ENCODE results near the gene HMGCR. TPM values are rescaled to one million over a fixed set of nuclear protein-coding genes. Genes with fewer than 3 reads are reported as not detected.
"Not testable (repeated sequence)": the region's sequence is repeated elsewhere in the genome, so short reads cannot be mapped to it uniquely, and the experiment has no call there.

Gene HMGCR
- total RNA-seq = 10 to 100 TPM; 30.2 to 56.2 (median 42.5) TPM

- intact Hi-C loops (cut with DNase I) = loop anchor here (10.0 kb wide), 1 partner anchor 348 kb away; no protein-coding TSS in a partner anchor
- Histone ChIP-seq H3K36me3 (no peaks in the 10 kb centered on the region), H3K27ac (peak within 1 kb of the TSS; percentile 90 to 96 (median 96)), H3K27me3 (no peaks in the 10 kb centered on the region), H3K4me3 (replicated peaks in 1 of 3) (peak within 1 kb of the TSS; percentile 76 to 99 (median 84)), H3K9me3 (no peaks in the 10 kb centered on the region), H3K4me1 (peaks cover 10 to 18% of the 10 kb centered on the region in 2 donors)
- DNase-seq = peak; percentile 99 to 100
- 0 to 1% methylated on average over 24 to 56 of the region's 56 CpGs for WGBS, 2 donors
- TF ChIP-seq CTCF (IDR thresholded peaks at IDR 0.05) (peak in 3 of 6 experiments; percentile 4 to 27 (median 25)), POLR2A (IDR thresholded peaks at IDR 0.05) (peak; percentile 41 to 98)
These were observed at the start of gene HMGCR for GRCh38 chr5:75336615-75337336. TSS of gene HMGCR (plus strand) at chr5:75337220. CDS start at chr5:75342606, 5,386 bp downstream.

- intact Hi-C loops (cut with DNase I); H3K4me3 ChIP-seq (replicated peaks in 1 of 3); H3K27ac ChIP-seq; H3K36me3 ChIP-seq; H3K27me3 ChIP-seq; H3K9me3 ChIP-seq; DNase-seq; H3K4me1 ChIP-seq: not testable (repeated sequence)
- 84 to 90% methylated on average over 3 of the region's 3 CpGs for WGBS, 2 donors
These were observed 45.2 kb upstream of the HMGCR start for GRCh38 chr5:75291844-75292243.

DNA sequence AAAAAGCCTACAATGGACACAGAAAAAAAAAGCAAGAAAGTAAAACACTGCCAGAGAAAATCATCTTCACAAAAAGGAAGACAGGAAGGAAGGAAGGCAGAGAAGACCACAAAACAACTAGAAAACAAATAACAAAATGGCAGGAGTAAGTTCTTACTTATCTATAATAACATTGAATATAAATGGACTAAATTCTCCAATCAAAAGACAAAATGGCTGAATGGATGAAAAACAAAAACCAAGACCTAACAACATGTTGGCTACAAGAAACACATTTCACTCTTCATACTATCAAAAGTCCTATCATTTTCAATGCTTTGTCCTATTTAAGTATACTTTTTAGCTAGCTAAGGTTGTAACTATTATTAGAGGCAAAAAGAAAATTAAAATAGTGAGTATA lies 36.9 kb upstream of the HMGCR start:
- Histone ChIP-seq H3K4me1 (no peaks in the 10 kb centered on the region), H3K4me3 (replicated peaks in 1 of 3) (no peak overlapping the region), H3K27me3 (no peaks in the 10 kb centered on the region), H3K36me3 (no peaks in the 10 kb centered on the region), H3K27ac (no peak overlapping the region), H3K9me3 (no peaks in the 10 kb centered on the region)
- TF ChIP-seq CTCF (IDR thresholded peaks at IDR 0.05) (no peak), POLR2A (IDR thresholded peaks at IDR 0.05) (no peak)
- no peak for DNase-seq
- intact Hi-C loops (cut with DNase I) = no loop called here

- H3K36me3 ChIP-seq = no peaks in the 10 kb centered on the region
- no peaks in the 10 kb centered on the region for H3K27me3 ChIP-seq
- no peak overlapping the region for H3K27ac ChIP-seq
- no peak for DNase-seq
- H3K4me1 ChIP-seq = no peaks in the 10 kb centered on the region
- no peaks in the 10 kb centered on the region for H3K9me3 ChIP-seq
- WGBS, 2 donors = 55 to 69% methylated on average over 4 of the region's 4 CpGs
- no peak for TF ChIP-seq CTCF (IDR thresholded peaks at IDR 0.05)
- TF ChIP-seq POLR2A (IDR thresholded peaks at IDR 0.05) = no peak
- intact Hi-C loops (cut with DNase I) = no loop called here
- no peak overlapping the region for H3K4me3 ChIP-seq (replicated peaks in 1 of 3)
These were observed 33.6 kb upstream of the HMGCR start for GRCh38 chr5:75303419-75303818.

DNA sequence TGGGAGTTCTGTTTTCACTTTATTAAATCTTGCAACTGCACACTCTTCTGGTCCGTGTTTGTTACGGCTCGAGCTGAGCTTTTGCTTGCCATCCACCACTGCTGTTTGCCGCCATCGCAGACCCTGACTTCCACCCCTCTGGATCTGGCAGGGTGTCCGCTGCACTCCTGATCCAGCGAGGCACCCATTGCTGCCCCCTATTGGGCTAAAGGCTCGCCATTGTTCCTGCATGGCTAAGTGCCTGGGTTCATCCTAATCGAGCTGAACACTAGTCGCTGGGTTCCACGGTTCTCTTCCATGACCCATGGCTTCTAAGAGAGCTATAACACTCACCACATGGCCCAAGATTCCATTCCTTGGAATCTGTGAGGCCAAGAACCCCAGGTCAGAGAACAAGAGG lies 32.5 kb upstream of the HMGCR start:
- H3K9me3 ChIP-seq; DNase-seq; H3K36me3 ChIP-seq; H3K27me3 ChIP-seq; H3K4me1 ChIP-seq; intact Hi-C loops (cut with DNase I); H3K4me3 ChIP-seq (replicated peaks in 1 of 3); H3K27ac ChIP-seq: not testable (repeated sequence)
- WGBS, 2 donors = 85 to 86% methylated on average over 11 of the region's 11 CpGs

DNA sequence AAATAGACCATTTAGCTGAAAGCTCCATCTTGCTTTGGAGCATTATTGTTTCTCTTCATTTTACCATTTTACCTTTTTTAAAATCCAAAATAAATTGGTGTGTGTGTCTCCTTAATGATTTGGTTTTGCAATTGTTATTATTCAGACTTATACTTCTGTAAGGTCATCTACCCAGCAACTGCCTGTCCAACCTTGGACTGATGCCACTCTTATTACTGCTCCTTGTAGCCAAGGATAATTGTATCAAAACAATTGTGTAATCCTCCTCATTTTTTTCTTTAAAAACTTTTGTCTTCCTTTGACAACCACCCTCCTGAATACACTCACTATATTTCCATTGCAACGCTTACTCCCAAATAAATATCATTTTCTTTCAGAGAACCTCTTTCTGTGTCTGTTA lies 30.3 kb upstream of the HMGCR start:
- H3K4me1 ChIP-seq = no peaks in the 10 kb centered on the region
- no peak for TF ChIP-seq CTCF (IDR thresholded peaks at IDR 0.05)
- no peak for TF ChIP-seq POLR2A (IDR thresholded peaks at IDR 0.05)
- no peak for DNase-seq
- H3K4me3 ChIP-seq (replicated peaks in 1 of 3) = no peak overlapping the region
- intact Hi-C loops (cut with DNase I) = no loop called here
- H3K9me3 ChIP-seq = no peaks in the 10 kb centered on the region
- no peaks in the 10 kb centered on the region for H3K36me3 ChIP-seq
- 96% methylated on average over 1 of the region's 1 CpG for WGBS, 2 donors
- H3K27ac ChIP-seq = no peak overlapping the region
- no peaks in the 10 kb centered on the region for H3K27me3 ChIP-seq
